Testis (tissue), 2 donors: ENCODE measurements around the gene GARIN3.

Experiments used
- CTCF ChIP-seq, 3 experiments: fragments of 450-650 bp in 2 of 3; fragments of 200-600 bp in 1 of 3; sonication (generic) in 1 of 3; IDR thresholded peaks; one replicate each; pipeline ENCODE4 v1.5.1; 2016 to 2019; ENCODE audit warnings: antibody characterized with exemption in 3 of 3, mild to moderate bottlenecking in 2 of 3, moderate library complexity in 1 of 3
- POLR2A ChIP-seq: fragments of 450-650 bp; IDR thresholded peaks from one replicate; pipeline ENCODE4 v1.6.1; 2017; ENCODE audit warnings: antibody characterized with exemption, mild to moderate bottlenecking, moderate library complexity

- TF ChIP-seq CTCF (IDR thresholded peaks at IDR 0.05), result no peak
- TF ChIP-seq POLR2A, result no peak
Observed at GRCh38 chr5:157115502-157115901, 50.6 kb downstream of the GARIN3 start.
